OCI-LY1 (cell line): ENCODE results near the gene TGFBR2.

Source experiments
- H2AFZ ChIP-seq: fragments of 200-600 bp; sonication (generic), shearing (Covaris generic); 2 replicates; pipeline ENCODE4 v1.6.0; 2014; ENCODE audit warnings: antibody characterized with exemption, mild to moderate bottlenecking, low read length
- H3F3A ChIP-seq: fragments of 200-600 bp; sonication (generic), shearing (Covaris generic); 2 replicates; pipeline ENCODE4 v1.6.0; 2014; ENCODE audit warnings: mild to moderate bottlenecking, antibody characterized with exemption, low read length, moderate library complexity; ENCODE audit not compliant: insufficient read depth
- H3K27ac ChIP-seq: fragments of 200-600 bp; sonication (generic); 2 replicates; pipeline ENCODE4 v1.5.1; 2014; ENCODE audit warnings: low read length, mixed run types, mild to moderate bottlenecking, low read depth; ENCODE audit not compliant: poor library complexity, severe bottlenecking
- H3K27me3 ChIP-seq: fragments of 200-600 bp; sonication (generic); 2 replicates; pipeline ENCODE4 v1.6.0; 2014; ENCODE audit warnings: antibody characterized with exemption, mild to moderate bottlenecking, low read length, moderate library complexity; ENCODE audit not compliant: insufficient read depth
- H3K36me3 ChIP-seq: fragments of 200-600 bp; sonication (generic); 2 replicates; pipeline ENCODE4 v1.6.1; 2014; ENCODE audit warnings: mild to moderate bottlenecking, antibody characterized with exemption, low read length, moderate library complexity, mixed read lengths; ENCODE audit not compliant: insufficient read depth
- H3K4me1 ChIP-seq: fragments of 200-600 bp; sonication (generic); 2 replicates; pipeline ENCODE4 v1.5.1; 2014; ENCODE audit warnings: mild to moderate bottlenecking, low read length, moderate library complexity; ENCODE audit not compliant: insufficient read depth, severe bottlenecking
- H3K4me2 ChIP-seq: fragments of 200-600 bp; sonication (generic), shearing (Covaris generic); 2 replicates; pipeline ENCODE4 v1.6.1; 2014; ENCODE audit warnings: low read length
- H3K4me3 ChIP-seq: fragments of 200-600 bp; sonication (generic); 2 replicates; pipeline ENCODE4 v1.5.1; 2014; ENCODE audit warnings: low read length, low read depth, mild to moderate bottlenecking, mixed read lengths; ENCODE audit not compliant: poor library complexity, severe bottlenecking
- H3K79me2 ChIP-seq: fragments of 200-600 bp; shearing (Covaris generic); 2 replicates; pipeline ENCODE4 v1.6.1; 2016; ENCODE audit warnings: mixed run types, low read length, mixed read lengths; ENCODE audit not compliant: insufficient read depth
- H3K9ac ChIP-seq: fragments of 200-600 bp; sonication (generic), shearing (Covaris generic); 2 replicates; pipeline ENCODE4 v1.6.1; 2014; ENCODE audit warnings: mild to moderate bottlenecking, low read length, mixed read lengths
- H3K9me2 ChIP-seq: fragments of 200-600 bp; sonication (generic), shearing (Covaris generic); 2 replicates; pipeline ENCODE4 v1.6.1; 2014; ENCODE audit warnings: low read depth, mild to moderate bottlenecking, low read length, mixed read lengths
- H3K9me3 ChIP-seq: fragments of 200-600 bp; shearing (Covaris generic); 2 replicates; pipeline ENCODE4 v1.6.1; 2014; ENCODE audit warnings: low read length, mixed read lengths
- H4K20me1 ChIP-seq: fragments of 200-600 bp; sonication (generic), shearing (Covaris generic); 2 replicates; pipeline ENCODE4 v1.6.0; 2016; ENCODE audit warnings: mild to moderate bottlenecking, low read length; ENCODE audit not compliant: insufficient read depth
- EZH2 ChIP-seq: fragments of 200-600 bp; sonication (generic), shearing (Covaris generic); IDR thresholded peaks from 2 replicates; pipeline ENCODE4 v1.8.0; 2017; ENCODE audit warnings: borderline replicate concordance, mixed run types, mild to moderate bottlenecking, antibody characterized with exemption, low read length, moderate library complexity, mixed read lengths
- TF ChIP-seq, protein P1 (sequence below): fragments of 200-600 bp; sonication (generic), shearing (Covaris generic); IDR thresholded peaks from 2 replicates; pipeline ENCODE4 v1.5.1; 2017; ENCODE audit warnings: mild to moderate bottlenecking, antibody characterized with exemption, low read length, moderate library complexity, mixed read lengths

Gene TGFBR2

DNA sequence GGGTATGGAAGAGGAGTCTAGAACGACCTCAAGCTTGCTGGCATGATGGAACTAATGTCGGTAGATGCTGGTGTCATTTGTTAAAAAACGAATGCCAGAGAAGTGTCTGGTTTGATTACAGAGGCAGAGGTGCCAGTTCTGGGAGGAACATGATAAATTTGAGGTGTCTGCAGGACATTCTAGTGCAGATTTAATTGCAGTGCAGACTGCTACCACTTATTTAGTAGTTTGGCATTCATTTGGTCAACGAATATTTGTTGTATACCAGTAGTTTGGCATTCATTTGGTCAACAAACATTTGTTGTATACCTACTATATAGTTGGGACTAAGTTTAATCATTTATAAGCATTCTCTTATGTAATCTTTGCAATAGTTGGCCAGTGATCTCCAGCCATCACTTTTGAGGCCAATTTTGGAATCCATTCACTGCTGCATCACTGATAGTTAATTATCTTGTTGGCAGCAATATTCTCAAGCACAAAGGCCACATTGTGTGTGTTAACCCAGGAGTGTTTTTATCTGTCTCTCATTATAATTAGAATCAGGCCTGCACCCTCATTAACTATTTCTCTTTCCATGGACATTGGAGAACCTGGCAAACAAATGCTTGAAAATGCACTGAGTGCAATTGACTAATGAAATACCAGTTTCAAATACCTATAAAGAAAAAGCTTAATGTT lies 19.5 kb upstream of the TGFBR2 start:
- H3K4me3 ChIP-seq: no peak overlapping the region
- H3K9ac ChIP-seq: no peak overlapping the region
- TF ChIP-seq, protein P1, sequence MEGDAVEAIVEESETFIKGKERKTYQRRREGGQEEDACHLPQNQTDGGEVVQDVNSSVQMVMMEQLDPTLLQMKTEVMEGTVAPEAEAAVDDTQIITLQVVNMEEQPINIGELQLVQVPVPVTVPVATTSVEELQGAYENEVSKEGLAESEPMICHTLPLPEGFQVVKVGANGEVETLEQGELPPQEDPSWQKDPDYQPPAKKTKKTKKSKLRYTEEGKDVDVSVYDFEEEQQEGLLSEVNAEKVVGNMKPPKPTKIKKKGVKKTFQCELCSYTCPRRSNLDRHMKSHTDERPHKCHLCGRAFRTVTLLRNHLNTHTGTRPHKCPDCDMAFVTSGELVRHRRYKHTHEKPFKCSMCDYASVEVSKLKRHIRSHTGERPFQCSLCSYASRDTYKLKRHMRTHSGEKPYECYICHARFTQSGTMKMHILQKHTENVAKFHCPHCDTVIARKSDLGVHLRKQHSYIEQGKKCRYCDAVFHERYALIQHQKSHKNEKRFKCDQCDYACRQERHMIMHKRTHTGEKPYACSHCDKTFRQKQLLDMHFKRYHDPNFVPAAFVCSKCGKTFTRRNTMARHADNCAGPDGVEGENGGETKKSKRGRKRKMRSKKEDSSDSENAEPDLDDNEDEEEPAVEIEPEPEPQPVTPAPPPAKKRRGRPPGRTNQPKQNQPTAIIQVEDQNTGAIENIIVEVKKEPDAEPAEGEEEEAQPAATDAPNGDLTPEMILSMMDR: no peak
- no peak for TF ChIP-seq EZH2
- no peaks in the 10 kb centered on the region for H3K79me2 ChIP-seq
- H3K9me3 ChIP-seq: no peaks in the 10 kb centered on the region
- no peak overlapping the region for H3K4me2 ChIP-seq
- H3F3A ChIP-seq: no peaks in the 10 kb centered on the region
- H3K9me2 ChIP-seq: no peaks in the 10 kb centered on the region
- H2AFZ ChIP-seq: no peak overlapping the region
- no peaks in the 10 kb centered on the region for H4K20me1 ChIP-seq
- no peaks in the 10 kb centered on the region for H3K36me3 ChIP-seq
- no peaks in the 10 kb centered on the region for H3K27me3 ChIP-seq
- no peak overlapping the region for H3K27ac ChIP-seq
- no peaks in the 10 kb centered on the region for H3K4me1 ChIP-seq

DNA sequence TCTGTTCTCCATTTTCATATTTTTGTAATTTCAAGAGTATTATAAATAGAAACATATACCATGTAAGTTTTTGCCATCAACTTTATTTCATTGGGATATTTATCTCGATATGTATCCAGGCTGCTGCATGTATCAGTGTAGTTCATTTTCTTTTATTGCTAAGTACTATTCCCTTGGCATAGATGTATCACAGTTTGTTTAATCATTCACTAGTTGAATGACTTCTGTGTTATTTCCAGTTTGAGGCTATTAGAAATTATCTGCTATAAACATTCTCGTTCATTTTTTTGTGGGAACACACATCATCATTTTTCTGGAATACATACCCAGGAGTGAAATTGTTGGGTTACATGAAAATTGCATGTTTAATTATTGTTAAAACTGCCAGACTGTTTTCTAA lies 18.5 kb upstream of the TGFBR2 start:
- no peak overlapping the region for H2AFZ ChIP-seq
- no peak overlapping the region for H3K4me2 ChIP-seq
- H3K27ac ChIP-seq: no peak overlapping the region
- no peaks in the 10 kb centered on the region for H3K79me2 ChIP-seq
- no peaks in the 10 kb centered on the region for H3K4me1 ChIP-seq
- no peak overlapping the region for H3K9ac ChIP-seq
- no peaks in the 10 kb centered on the region for H3K9me3 ChIP-seq
- no peaks in the 10 kb centered on the region for H4K20me1 ChIP-seq
- H3F3A ChIP-seq: no peaks in the 10 kb centered on the region
- TF ChIP-seq, protein P1: no peak
- no peaks in the 10 kb centered on the region for H3K36me3 ChIP-seq
- no peak overlapping the region for H3K4me3 ChIP-seq
- no peaks in the 10 kb centered on the region for H3K27me3 ChIP-seq
- H3K9me2 ChIP-seq: no peaks in the 10 kb centered on the region

DNA sequence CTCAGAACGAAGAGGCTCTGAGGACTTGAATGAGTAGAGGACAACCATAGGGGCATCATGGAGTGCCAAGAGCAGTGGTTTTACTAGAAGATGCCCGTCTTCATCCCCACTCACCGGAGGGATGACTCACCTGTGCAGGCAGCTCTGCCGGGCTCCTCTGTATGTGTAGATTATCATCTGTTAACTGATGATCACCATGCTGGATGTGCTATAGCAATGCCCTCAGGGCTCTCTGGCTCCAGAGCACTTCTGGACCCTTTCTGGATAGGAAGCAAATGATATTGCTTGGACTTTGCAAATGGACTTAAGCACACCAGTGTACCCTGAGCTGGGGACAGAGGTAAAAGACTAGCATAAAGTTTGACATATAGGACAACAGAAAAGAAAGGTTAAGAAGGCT lies 10.2 kb upstream of the TGFBR2 start:
- no peaks in the 10 kb centered on the region for H3K79me2 ChIP-seq
- H3F3A ChIP-seq: no peaks in the 10 kb centered on the region
- no peak overlapping the region for H3K9ac ChIP-seq
- no peaks in the 10 kb centered on the region for H3K9me3 ChIP-seq
- H4K20me1 ChIP-seq: no peaks in the 10 kb centered on the region
- no peak overlapping the region for H3K4me2 ChIP-seq
- no peaks in the 10 kb centered on the region for H3K36me3 ChIP-seq
- peaks cover 30% of the 10 kb centered on the region for H3K4me1 ChIP-seq
- no peak overlapping the region for H3K4me3 ChIP-seq
- no peaks in the 10 kb centered on the region for H3K27me3 ChIP-seq
- H3K9me2 ChIP-seq: no peaks in the 10 kb centered on the region
- no peak overlapping the region for H2AFZ ChIP-seq
- TF ChIP-seq EZH2: no peak
- TF ChIP-seq, protein P1: no peak
- no peak overlapping the region for H3K27ac ChIP-seq
